GM10248 (cell line): Measurements from ENCODE around the gene MAMLD1.
"Not testable (repeated sequence)": the region's sequence is repeated elsewhere in the genome, so short reads cannot be mapped to it uniquely, and the experiment has no call there.

Source experiments
- CTCF ChIA-PET: fragments of 300-600 bp; sonication (Branson Sonifier 250); formaldehyde crosslinking; extraction: SDS; loops from one replicate; lab custom pipeline; 2021; ENCODE audit warnings: antibody characterized with exemption; lab: Yijun Ruan, JAX
- POLR2A ChIA-PET: fragments of 350-650 bp; sonication (Branson Sonifier 250); formaldehyde crosslinking; extraction: SDS; loops from one replicate; lab custom pipeline; 2020; ENCODE audit warnings: antibody characterized with exemption; lab: Yijun Ruan, JAX
- DNase-seq: peaks from one replicate; pipeline ENCODE4 v3.0.0; 2012; ENCODE audit errors: extremely low spot score
- CTCF ChIP-seq: IDR thresholded peaks from 2 replicates; pipeline ENCODE4 v1.5.1; 2012; ENCODE audit warnings: mild to moderate bottlenecking, low read depth; ENCODE audit errors: extremely low read depth, missing control alignments, control extremely low read depth

MAMLD1 gene

GRCh38 chrX:150334100-150334499 lies 29.0 kb upstream of the MAMLD1 start:
- ChIA-PET CTCF (interaction anchor here (1.5 kb wide), 1 partner anchor 19 kb away, joined by 3 read pairs; no protein-coding TSS in a partner anchor), POLR2A (no interaction called here)
- no peak for TF ChIP-seq CTCF
- no peak for DNase-seq

GRCh38 chrX:150334981-150335380 lies 28.1 kb upstream of the MAMLD1 start:
- CTCF ChIA-PET = interaction anchor here (1.5 kb wide), 1 partner anchor 18 kb away, joined by 3 read pairs; no protein-coding TSS in a partner anchor
- POLR2A ChIA-PET = no interaction called here
- no peak for TF ChIP-seq CTCF
- DNase-seq = no peak

GRCh38 chrX:150337026-150337425 lies 26.1 kb upstream of the MAMLD1 start:
- TF ChIP-seq CTCF = no peak
- DNase-seq = no peak
- ChIA-PET POLR2A (no interaction called here), CTCF (no interaction called here)

GRCh38 chrX:150337536-150337935 lies 25.6 kb upstream of the MAMLD1 start:
- ChIA-PET POLR2A (no interaction called here), CTCF (no interaction called here)
- no peak for DNase-seq
- no peak for TF ChIP-seq CTCF

GRCh38 chrX:150338615-150339014 lies 24.5 kb upstream of the MAMLD1 start:
- CTCF ChIA-PET = no interaction called here
- POLR2A ChIA-PET = no interaction called here
- TF ChIP-seq CTCF = no peak
- DNase-seq = no peak

GRCh38 chrX:150339736-150340135 lies 23.4 kb upstream of the MAMLD1 start:
- no peak for DNase-seq
- ChIA-PET CTCF (no interaction called here), POLR2A (no interaction called here)
- TF ChIP-seq CTCF = no peak

- POLR2A ChIA-PET, DNase-seq, CTCF ChIA-PET: not testable (repeated sequence)
Observed at GRCh38 chrX:150340326-150340725, 22.8 kb upstream of the MAMLD1 start.
